ENCODE measurements around the gene COL1A1.

COL1A1 gene

DNA sequence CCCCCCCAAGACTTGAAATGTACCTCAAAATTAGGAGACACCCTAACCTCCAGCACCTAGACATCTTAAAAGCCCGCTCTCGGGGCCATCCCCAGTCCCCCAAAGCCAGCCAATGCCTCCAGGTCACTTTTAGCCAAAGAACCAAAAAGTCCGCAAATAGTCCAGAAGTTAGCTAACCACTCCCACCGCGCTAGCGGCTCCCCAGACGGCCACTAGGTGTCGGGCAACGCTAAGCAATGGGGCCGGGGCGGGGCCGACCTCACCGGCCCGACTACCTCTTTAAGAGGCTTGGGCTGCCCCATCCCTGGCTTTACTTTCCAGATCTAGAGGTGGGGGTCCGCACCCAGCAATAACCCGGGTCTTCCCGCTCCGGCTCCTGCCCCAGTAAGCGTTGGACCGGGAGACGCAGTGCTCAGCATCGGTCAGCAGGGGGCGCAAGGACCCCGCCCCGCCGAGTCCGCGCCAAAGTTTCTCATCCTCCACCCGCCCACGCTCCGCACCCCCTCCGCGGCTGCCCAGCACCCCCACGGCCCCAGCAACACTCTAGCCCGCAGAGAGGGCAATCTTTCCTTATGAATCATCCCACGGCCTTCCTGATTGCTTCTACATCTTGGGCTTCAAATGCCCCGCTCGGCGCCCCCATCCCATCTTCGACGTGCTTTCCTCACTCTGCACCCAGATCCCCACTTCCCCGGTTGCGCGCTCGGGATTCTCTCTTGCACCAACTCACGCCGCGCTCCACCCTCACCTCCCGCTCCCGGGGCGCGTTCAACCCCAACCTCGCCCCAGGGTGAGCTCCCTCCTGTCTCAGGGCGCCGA is 765 bp downstream of the COL1A1 start:
- peak; percentile 76 to 92 (median 89) for DNase-seq
- ChIA-PET CTCF (interaction anchor here (0.7 to 10.9 kb wide), 22 partner anchors 13 to 110 kb away, joined by 3 to 276 read pairs (median 5); partner anchors contain the start of gene TMEM92), POLR2A (interaction anchor here (0.7 kb wide), 1 partner anchor 93 kb away, joined by 3 read pairs; no protein-coding TSS in a partner anchor)
- WGBS (ENCODE audit: insufficient coverage): under 1% methylated on average over 42 of the region's 55 CpGs
- no peaks in the 10 kb centered on the region for H3K36me3 ChIP-seq (ENCODE audit: control insufficient read depth in 4 of 4, insufficient read depth in 4 of 4, low read length in 3 of 4)
- H3K4me1 ChIP-seq (ENCODE audit: control extremely low read depth in 1 of 4, control insufficient read depth in 4 of 4, insufficient read depth in 4 of 4, low read length in 3 of 4): peaks cover 0 to 19% (median 18%) of the 10 kb centered on the region in 4 experiments
- H3K4me3 ChIP-seq (ENCODE audit: control insufficient read depth in 1 of 7, extremely low read depth in 1 of 7, insufficient read depth in 4 of 7, low read depth in 2 of 7, low read length in 6 of 7): peak overlapping the region; percentile 6 to 74 (median 56)
- H3K27me3 ChIP-seq (replicated peaks in 2 of 5; ENCODE audit: control insufficient read depth in 4 of 5, insufficient read depth in 5 of 5, low read length in 4 of 5): peaks cover 0 to 33% (median 21%) of the 10 kb centered on the region in 5 experiments
- H3K27ac ChIP-seq (ENCODE audit: insufficient read depth in 1 of 2, low read depth in 1 of 2, low read length in 2 of 2, poor library complexity in 1 of 2, severe bottlenecking in 2 of 2): no peak overlapping the region
- no peaks in the 10 kb centered on the region for H3K9me3 ChIP-seq (ENCODE audit: control extremely low read depth in 1 of 5, control insufficient read depth in 4 of 5, insufficient read depth in 2 of 5, low read depth in 1 of 5, low read length in 4 of 5)

GRCh38 chr17:50199803-50200456 is 1.5 kb downstream of the COL1A1 start:
- WGBS (ENCODE audit: insufficient coverage): 1% methylated on average over 23 of the region's 36 CpGs
- H3K4me3 ChIP-seq (ENCODE audit: control insufficient read depth in 1 of 7, extremely low read depth in 1 of 7, insufficient read depth in 4 of 7, low read depth in 2 of 7, low read length in 6 of 7): peak overlapping the region in 6 of 7 experiments; percentile 40 to 74 (median 60)
- CTCF ChIA-PET: interaction anchor here (0.7 to 10.9 kb wide), 15 partner anchors 14 to 109 kb away, joined by 3 to 276 read pairs (median 7); partner anchors contain the start of gene TMEM92
- H3K36me3 ChIP-seq (ENCODE audit: control insufficient read depth in 4 of 4, insufficient read depth in 4 of 4, low read length in 3 of 4): no peaks in the 10 kb centered on the region
- DNase-seq: peak; percentile 77 to 88 (median 87)
- no peaks in the 10 kb centered on the region for H3K9me3 ChIP-seq (ENCODE audit: control extremely low read depth in 1 of 5, control insufficient read depth in 4 of 5, insufficient read depth in 2 of 5, low read depth in 1 of 5, low read length in 4 of 5)
- no peak overlapping the region for H3K27ac ChIP-seq (ENCODE audit: insufficient read depth in 1 of 2, low read depth in 1 of 2, low read length in 2 of 2, poor library complexity in 1 of 2, severe bottlenecking in 2 of 2)
- POLR2A ChIA-PET: interaction anchor here (0.6 to 0.7 kb wide), 2 partner anchors 72 to 94 kb away, joined by 3 read pairs; no protein-coding TSS in a partner anchor
- peaks cover 0 to 30% (median 16%) of the 10 kb centered on the region in 5 experiments for H3K27me3 ChIP-seq (replicated peaks in 2 of 5; ENCODE audit: control insufficient read depth in 4 of 5, insufficient read depth in 5 of 5, low read length in 4 of 5)
- H3K4me1 ChIP-seq (ENCODE audit: control extremely low read depth in 1 of 4, control insufficient read depth in 4 of 4, insufficient read depth in 4 of 4, low read length in 3 of 4): peaks cover 0 to 19% (median 18%) of the 10 kb centered on the region in 4 experiments

DNA sequence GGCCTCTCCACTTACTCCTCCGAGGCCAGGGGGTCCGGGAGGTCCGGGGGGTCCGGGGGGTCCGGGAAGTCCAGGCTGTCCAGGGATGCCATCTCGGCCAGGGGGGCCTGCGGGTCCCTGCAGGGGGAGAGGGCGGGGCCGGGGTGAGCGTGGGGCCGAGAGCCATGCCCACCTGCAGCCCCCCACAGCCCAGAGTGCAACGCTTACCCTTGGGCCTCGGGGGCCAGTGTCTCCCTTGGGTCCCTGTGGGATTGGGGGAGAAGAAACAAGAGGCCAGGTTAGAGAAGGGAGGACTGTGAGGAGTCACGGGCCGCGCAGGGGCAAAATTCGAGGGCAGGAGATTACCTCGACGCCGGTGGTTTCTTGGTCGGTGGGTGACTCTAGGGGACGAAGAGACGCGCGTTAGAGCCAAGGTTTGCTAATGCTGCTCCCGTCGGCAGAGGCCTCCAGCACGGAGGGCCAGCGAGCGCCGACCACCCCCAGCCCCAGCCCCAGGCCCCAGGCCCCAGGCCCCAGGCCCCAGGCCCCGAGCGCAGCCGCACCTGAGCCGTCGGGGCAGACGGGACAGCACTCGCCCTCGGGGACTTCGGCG is 2.1 kb downstream of the COL1A1 start:
- H3K27me3 ChIP-seq (replicated peaks in 2 of 5; ENCODE audit: control insufficient read depth in 4 of 5, insufficient read depth in 5 of 5, low read length in 4 of 5): peaks cover 0 to 30% (median 14%) of the 10 kb centered on the region in 5 experiments
- H3K4me1 ChIP-seq (ENCODE audit: control extremely low read depth in 1 of 4, control insufficient read depth in 4 of 4, insufficient read depth in 4 of 4, low read length in 3 of 4): peaks cover 0 to 19% (median 18%) of the 10 kb centered on the region in 4 experiments
- DNase-seq: no peak
- peak overlapping the region in 2 of 7 experiments; percentile 48 to 74 for H3K4me3 ChIP-seq (ENCODE audit: control insufficient read depth in 1 of 7, extremely low read depth in 1 of 7, insufficient read depth in 4 of 7, low read depth in 2 of 7, low read length in 6 of 7)
- H3K27ac ChIP-seq (ENCODE audit: insufficient read depth in 1 of 2, low read depth in 1 of 2, low read length in 2 of 2, poor library complexity in 1 of 2, severe bottlenecking in 2 of 2): no peak overlapping the region
- ChIA-PET POLR2A (interaction anchor here (0.6 kb wide), 1 partner anchor 73 kb away, joined by 3 read pairs; no protein-coding TSS in a partner anchor), CTCF (interaction anchor here (1.0 to 10.9 kb wide), 11 partner anchors 14 to 110 kb away, joined by 3 to 276 read pairs (median 9); partner anchors contain the start of gene TMEM92)
- no peaks in the 10 kb centered on the region for H3K9me3 ChIP-seq (ENCODE audit: control extremely low read depth in 1 of 5, control insufficient read depth in 4 of 5, insufficient read depth in 2 of 5, low read depth in 1 of 5, low read length in 4 of 5)
- H3K36me3 ChIP-seq (ENCODE audit: control insufficient read depth in 4 of 4, insufficient read depth in 4 of 4, low read length in 3 of 4): no peaks in the 10 kb centered on the region
- WGBS (ENCODE audit: insufficient coverage): 48% methylated on average over 31 of the region's 41 CpGs

GRCh38 chr17:50198026-50198669 is 3.3 kb downstream of the COL1A1 start:
- no peaks in the 10 kb centered on the region for H3K9me3 ChIP-seq (ENCODE audit: control extremely low read depth in 1 of 5, control insufficient read depth in 4 of 5, insufficient read depth in 2 of 5, low read depth in 1 of 5, low read length in 4 of 5)
- no peak overlapping the region for H3K4me3 ChIP-seq (ENCODE audit: control insufficient read depth in 1 of 7, extremely low read depth in 1 of 7, insufficient read depth in 4 of 7, low read depth in 2 of 7, low read length in 6 of 7)
- ChIA-PET POLR2A (no interaction called here), CTCF (interaction anchor here (0.7 to 4.7 kb wide), 11 partner anchors 9 to 99 kb away, joined by 3 to 87 read pairs (median 7); partner anchors contain the start of genes SGCA and TMEM92)
- peaks cover 0 to 29% (median 14%) of the 10 kb centered on the region in 5 experiments for H3K27me3 ChIP-seq (replicated peaks in 2 of 5; ENCODE audit: control insufficient read depth in 4 of 5, insufficient read depth in 5 of 5, low read length in 4 of 5)
- 22% methylated on average over 5 of the region's 7 CpGs for WGBS (ENCODE audit: insufficient coverage)
- no peaks in the 10 kb centered on the region for H3K36me3 ChIP-seq (ENCODE audit: control insufficient read depth in 4 of 4, insufficient read depth in 4 of 4, low read length in 3 of 4)
- peaks cover 0 to 19% (median 18%) of the 10 kb centered on the region in 4 experiments for H3K4me1 ChIP-seq (ENCODE audit: control extremely low read depth in 1 of 4, control insufficient read depth in 4 of 4, insufficient read depth in 4 of 4, low read length in 3 of 4)
- peak; percentile 65 to 80 (median 74) for DNase-seq
- H3K27ac ChIP-seq (ENCODE audit: insufficient read depth in 1 of 2, low read depth in 1 of 2, low read length in 2 of 2, poor library complexity in 1 of 2, severe bottlenecking in 2 of 2): no peak overlapping the region

DNA sequence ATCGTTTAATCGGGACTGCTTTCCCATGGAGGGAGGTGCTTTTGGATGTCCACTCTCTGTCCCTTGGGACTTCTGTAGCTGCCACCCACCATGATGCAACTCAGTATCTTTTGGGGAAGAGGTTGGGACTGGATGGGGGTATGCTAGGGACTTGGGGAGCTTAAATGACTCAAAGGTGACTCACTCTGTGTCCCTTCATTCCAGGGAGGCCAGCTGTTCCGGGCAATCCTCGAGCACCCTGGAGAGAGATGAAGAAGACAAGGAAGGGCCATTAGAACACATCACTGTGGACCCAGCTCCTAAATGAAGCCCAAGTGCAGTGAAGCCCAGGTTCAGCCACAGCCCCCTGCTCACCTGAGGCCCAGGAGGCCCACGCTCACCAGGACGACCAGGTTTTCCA is 4.6 kb downstream of the COL1A1 start:
- Histone ChIP-seq H3K4me3 (ENCODE audit: control insufficient read depth in 1 of 7, extremely low read depth in 1 of 7, insufficient read depth in 4 of 7, low read depth in 2 of 7, low read length in 6 of 7) (no peak overlapping the region), H3K27ac (ENCODE audit: insufficient read depth in 1 of 2, low read depth in 1 of 2, low read length in 2 of 2, poor library complexity in 1 of 2, severe bottlenecking in 2 of 2) (no peak overlapping the region), H3K27me3 (replicated peaks in 2 of 5; ENCODE audit: control insufficient read depth in 4 of 5, insufficient read depth in 5 of 5, low read length in 4 of 5) (peaks cover 0 to 15% (median 7%) of the 10 kb centered on the region in 5 experiments), H3K36me3 (ENCODE audit: control insufficient read depth in 4 of 4, insufficient read depth in 4 of 4, low read length in 3 of 4) (no peaks in the 10 kb centered on the region), H3K9me3 (ENCODE audit: control extremely low read depth in 1 of 5, control insufficient read depth in 4 of 5, insufficient read depth in 2 of 5, low read depth in 1 of 5, low read length in 4 of 5) (no peaks in the 10 kb centered on the region), H3K4me1 (ENCODE audit: control extremely low read depth in 1 of 4, control insufficient read depth in 4 of 4, insufficient read depth in 4 of 4, low read length in 3 of 4) (peaks cover 0 to 19% (median 18%) of the 10 kb centered on the region in 4 experiments)
- WGBS (ENCODE audit: insufficient coverage): 96% methylated on average over 5 of the region's 6 CpGs
- CTCF ChIA-PET: interaction anchor here (0.7 to 4.7 kb wide), 18 partner anchors 10 to 123 kb away, joined by 3 to 87 read pairs (median 4); partner anchors contain the start of genes SGCA and TMEM92
- POLR2A ChIA-PET: interaction anchor here (1.7 kb wide), 1 partner anchor 27 kb away, joined by 3 read pairs; no protein-coding TSS in a partner anchor
- no peak for DNase-seq

DNA sequence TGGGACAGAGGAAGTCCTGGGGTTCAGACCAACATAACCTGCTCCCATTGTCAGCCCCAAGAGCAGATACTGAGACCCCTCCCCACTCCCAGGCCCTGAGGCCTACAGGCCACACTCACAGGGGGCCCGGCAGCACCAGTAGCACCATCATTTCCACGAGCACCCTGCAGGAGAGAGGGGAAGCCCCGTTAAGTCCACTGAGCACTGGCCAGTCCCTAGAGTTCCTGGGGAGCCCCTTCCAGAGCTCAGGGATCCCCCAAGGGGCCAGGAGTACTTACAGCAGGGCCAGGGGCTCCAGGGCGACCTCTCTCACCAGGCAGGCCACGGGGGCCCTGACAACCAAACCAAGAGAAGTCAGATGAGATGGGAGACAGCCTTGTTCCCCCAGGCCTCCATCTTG is 5.4 kb downstream of the COL1A1 start:
- no peaks in the 10 kb centered on the region for H3K36me3 ChIP-seq (ENCODE audit: control insufficient read depth in 4 of 4, insufficient read depth in 4 of 4, low read length in 3 of 4)
- WGBS (ENCODE audit: insufficient coverage): 88% methylated on average over 5 of the region's 5 CpGs
- ChIA-PET CTCF (interaction anchor here (0.7 to 4.7 kb wide), 11 partner anchors 9 to 110 kb away, joined by 3 to 87 read pairs (median 4); partner anchors contain the start of gene SGCA), POLR2A (interaction anchor here (1.7 kb wide), 1 partner anchor 26 kb away, joined by 3 read pairs; no protein-coding TSS in a partner anchor)
- no peak overlapping the region for H3K27ac ChIP-seq (ENCODE audit: insufficient read depth in 1 of 2, low read depth in 1 of 2, low read length in 2 of 2, poor library complexity in 1 of 2, severe bottlenecking in 2 of 2)
- H3K4me1 ChIP-seq (ENCODE audit: control extremely low read depth in 1 of 4, control insufficient read depth in 4 of 4, insufficient read depth in 4 of 4, low read length in 3 of 4): peaks cover 0 to 15% (median 13%) of the 10 kb centered on the region in 4 experiments
- DNase-seq: no peak
- H3K4me3 ChIP-seq (ENCODE audit: control insufficient read depth in 1 of 7, extremely low read depth in 1 of 7, insufficient read depth in 4 of 7, low read depth in 2 of 7, low read length in 6 of 7): no peak overlapping the region
- H3K27me3 ChIP-seq (replicated peaks in 2 of 5; ENCODE audit: control insufficient read depth in 4 of 5, insufficient read depth in 5 of 5, low read length in 4 of 5): peaks cover 0 to 7% (median 3%) of the 10 kb centered on the region in 5 experiments
- H3K9me3 ChIP-seq (ENCODE audit: control extremely low read depth in 1 of 5, control insufficient read depth in 4 of 5, insufficient read depth in 2 of 5, low read depth in 1 of 5, low read length in 4 of 5): no peaks in the 10 kb centered on the region

Measured in common myeloid progenitor, CD34-positive (primary cell).